K562 (cell line): ENCODE data around the gene KLK15. TPM values are rescaled to one million over a fixed set of nuclear protein-coding genes. Genes with fewer than 3 reads are reported as not detected.

Source experiments
- ETS1 ChIP-seq: conservative IDR thresholded peaks from 2 replicates; pipeline ENCODE4 v1.6.1; 2011; ENCODE audit warnings: low read depth, mild to moderate bottlenecking, low read length; ENCODE audit not compliant: control insufficient read depth
- MAFG ChIP-seq: fragments of 450-650 bp; conservative IDR thresholded peaks from 2 replicates; pipeline ENCODE4 v1.6.1; 2016; ENCODE audit warnings: missing genetic modification characterization, missing compliant biosample characterization
- MAFK ChIP-seq: IDR thresholded peaks from 2 replicates; pipeline ENCODE4 v1.6.1; 2011; ENCODE audit warnings: low read length, improper control_type of control experiment
- PCBP1 ChIP-seq: fragments of 200-400 bp; formaldehyde crosslinking; IDR thresholded peaks from 2 replicates; pipeline ENCODE4 v1.6.1; 2018; ENCODE audit warnings: mild to moderate bottlenecking, low read depth, low read length; ENCODE audit not compliant: poor library complexity, severe bottlenecking
- SMAD1 ChIP-seq: fragments of 150-350 bp; IDR thresholded peaks from 2 replicates; pipeline ENCODE4 v1.6.1; 2014; ENCODE audit warnings: low read length, low read depth; ENCODE audit not compliant: partially characterized antibody
- SNAPC5 ChIP-seq: fragments of 250-450 bp; sonication (Bioruptor Pico); IDR thresholded peaks from 2 replicates; pipeline ENCODE4 v1.8.0; 2021; ENCODE audit warnings: moderate library complexity, mild to moderate bottlenecking, inconsistent platforms
- SPI1 ChIP-seq: IDR thresholded peaks from 2 replicates; pipeline ENCODE4 v1.6.1; 2011; ENCODE audit warnings: low read depth, low read length, control low read depth, borderline replicate concordance
- STAT5A ChIP-seq: IDR thresholded peaks from 2 replicates; pipeline ENCODE4 v1.6.1; 2012; ENCODE audit warnings: low read length, inconsistent platforms, borderline replicate concordance
- TRIM25 ChIP-seq: fragments of 450-650 bp; IDR thresholded peaks from 2 replicates; pipeline ENCODE4 v1.7.0; 2016; ENCODE audit warnings: borderline replicate concordance
- ZBTB43 ChIP-seq: sonication (generic); formaldehyde crosslinking; IDR thresholded peaks from 2 replicates; pipeline ENCODE4 v1.8.0; 2023; ENCODE audit warnings: mild to moderate bottlenecking, missing genetic modification reagents
- ZNF431 ChIP-seq: sonication (generic); formaldehyde crosslinking; IDR thresholded peaks from 2 replicates; pipeline ENCODE4 v1.8.0; 2022; ENCODE audit warnings: mild to moderate bottlenecking, missing genetic modification reagents
- ZNF511 ChIP-seq: sonication (generic); formaldehyde crosslinking; IDR thresholded peaks from 2 replicates; pipeline ENCODE4 v1.8.0; 2022; ENCODE audit warnings: mild to moderate bottlenecking, missing genetic modification reagents
- ZNF609 ChIP-seq: sonication (generic); formaldehyde crosslinking; IDR thresholded peaks from 2 replicates; pipeline ENCODE4 v1.8.1; 2023; ENCODE audit warnings: missing genetic modification reagents, mild to moderate bottlenecking, borderline replicate concordance
- ZNF717 ChIP-seq: fragments of 250-450 bp; sonication (Bioruptor Pico); IDR thresholded peaks from 2 replicates; pipeline ENCODE4 v1.5.0; 2021
- polyA plus RNA-seq, 8 experiments: library from polyadenylated mRNA; depleted of rRNA in 4 of 8; stranded (reverse) in 5 of 8; unstranded in 3 of 8; fragments of >200 nt; fragmentation: Nextera tagmentation in 2 of 8; fragmentation: Illumina TruSeq in 1 of 8; extraction: Ambion mirVana in 2 of 8; extraction: Trizol in 1 of 8; gene quantifications; 2 replicates each; pipeline versions ENCODE4 v1.2.1 to v1.2.3, GENCODE V29; 2011 to 2014; ENCODE audit warnings: inconsistent platforms in 1 of 8, missing spikeins in 1 of 8
- total RNA-seq, 7 experiments: library from RNA; depleted of rRNA in 6 of 7; stranded (reverse); fragments of >200 nt in 6 of 7; fragmentation: Illumina TruSeq in 2 of 7; extraction: Trizol in 2 of 7; gene quantifications; 2 replicates each; pipeline versions ENCODE4 v1.2.1 to v1.2.3, GENCODE V29; 2011 to 2021; ENCODE audit warnings: low replicate concordance in 1 of 7

KLK15 gene
- total and polyA plus RNA-seq, 9 of the 15 experiments (the other 6 are each of a cell fraction or from before 2014, with no cell fraction given), result not detected

- TF ChIP-seq TRIM25, result no peak
- no peak for TF ChIP-seq SPI1
- no peak for TF ChIP-seq SMAD1
- TF ChIP-seq ZNF717 (CRISPR knock-in tag), result no peak
- TF ChIP-seq ZBTB43 (CRISPR knock-in tag), result 0 out of 2 replicates have a peak, but pooled peaks have one; percentile 55
- TF ChIP-seq ZNF511, result peak; percentile 79
- TF ChIP-seq PCBP1, result no peak
- no peak for TF ChIP-seq MAFG (tag)
- no peak for TF ChIP-seq ZNF431
- TF ChIP-seq SNAPC5 (CRISPR knock-in tag), result no peak
- no peak for TF ChIP-seq MAFK
- no peak for TF ChIP-seq ZNF609 (CRISPR knock-in tag)
- no peak; the same call in 1 of the 2 replicates for TF ChIP-seq ETS1
- no peak for TF ChIP-seq STAT5A
Observed at GRCh38 chr19:50870417-50871089, 37.2 kb upstream of the KLK15 start (continued).
